Stimulated activated naive CD8-positive, alpha-beta T cell treated with anti-CD3 and anti-CD28 coated beads, Interleukin-15, Interleukin-2, amounts not matched to agents 100 ng/mL and 50 ng/mL, for 24 hours (primary cell): ENCODE measurements around the gene FOSL2.
"Not testable (repeated sequence)": the region's sequence is repeated elsewhere in the genome, so short reads cannot be mapped to it uniquely, and the experiment has no call there.

Experiments used
- H3K27ac Mint-ChIP-seq: one replicate; pipeline ENCODE4 v1.8.0; 2021; ENCODE audit warnings: mild to moderate bottlenecking, mixed read lengths
- H3K27me3 Mint-ChIP-seq: one replicate; pipeline ENCODE4 v1.8.0; 2021; ENCODE audit warnings: mixed read lengths
- H3K36me3 Mint-ChIP-seq: one replicate; pipeline ENCODE4 v1.8.0; 2021; ENCODE audit warnings: low read depth, mixed read lengths
- H3K4me1 Mint-ChIP-seq: one replicate; pipeline ENCODE4 v1.8.0; 2021; ENCODE audit warnings: low read depth, mixed read lengths
- H3K4me3 Mint-ChIP-seq: one replicate; pipeline ENCODE4 v1.8.0; 2021; ENCODE audit warnings: mild to moderate bottlenecking, mixed read lengths
- H3K9me3 Mint-ChIP-seq: one replicate; pipeline ENCODE4 v1.8.0; 2021; ENCODE audit warnings: mixed read lengths

Gene FOSL2

DNA sequence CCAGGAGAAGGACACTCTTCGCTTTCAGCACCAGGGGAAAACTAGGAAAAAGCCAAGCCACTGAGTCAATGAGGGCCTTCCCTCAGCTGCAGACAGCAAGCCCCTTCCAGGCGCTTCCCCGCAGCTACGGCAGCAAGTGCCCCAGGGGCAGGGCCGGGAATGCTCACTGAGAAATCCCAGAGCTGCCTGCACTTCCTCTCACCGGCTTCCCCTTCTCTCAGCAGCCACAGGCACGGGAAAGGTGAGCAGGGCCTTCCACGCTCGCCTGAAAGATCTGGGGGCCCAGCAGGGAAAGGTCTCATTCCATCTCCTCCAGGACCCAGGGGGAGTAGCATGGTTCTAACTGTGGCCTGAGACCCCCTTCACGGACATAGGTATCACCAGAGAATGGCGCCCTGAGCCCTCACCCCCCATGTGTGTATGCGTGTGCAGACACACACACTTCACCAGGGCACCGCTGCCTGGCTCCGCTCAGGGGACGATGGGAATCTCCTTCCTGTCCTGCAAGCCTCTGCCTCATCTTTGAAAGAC lies 29.6 kb upstream of the FOSL2 start:
- Mint-ChIP-seq H3K4me3 (no peak overlapping the region), H3K9me3 (no peaks in the 10 kb centered on the region), H3K27ac (peak overlapping the region; percentile 1), H3K36me3 (peaks cover 5% of the 10 kb centered on the region), H3K27me3 (peaks cover 8% of the 10 kb centered on the region), H3K4me1 (peaks cover 98% of the 10 kb centered on the region)

DNA sequence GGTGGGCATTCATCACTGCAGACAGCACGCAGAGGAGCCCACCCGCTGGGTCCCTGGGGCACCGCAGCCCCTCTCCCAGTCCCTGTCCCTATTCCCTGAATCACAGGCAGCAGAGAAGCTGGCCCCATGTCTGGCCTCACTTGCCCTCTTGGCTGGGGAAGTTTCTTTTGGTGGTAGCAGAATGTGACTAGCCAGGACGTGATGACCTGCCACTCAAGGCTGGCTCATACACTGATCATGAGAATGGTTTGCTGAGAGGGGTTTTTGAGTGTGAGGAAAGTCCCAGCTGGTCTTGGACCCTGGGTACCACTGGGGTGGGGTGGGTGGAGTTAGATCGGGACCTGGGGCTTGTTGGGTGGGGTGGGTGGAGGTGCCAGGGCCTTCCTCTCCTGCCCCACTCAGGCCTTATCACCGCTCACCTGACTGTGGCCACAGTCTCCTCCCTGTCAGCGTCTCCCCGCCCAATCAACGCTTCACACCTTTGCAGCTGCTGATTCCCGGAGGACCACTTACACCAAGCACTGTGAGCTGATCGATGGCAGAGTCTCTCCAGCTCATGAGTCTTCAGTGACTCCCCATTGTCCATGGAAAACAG lies 28.9 kb upstream of the FOSL2 start:
- Mint-ChIP-seq H3K9me3 (no peaks in the 10 kb centered on the region), H3K4me3 (no peak overlapping the region), H3K27me3 (peaks cover 8% of the 10 kb centered on the region), H3K27ac (peak overlapping the region; percentile 31), H3K36me3 (peaks cover 5% of the 10 kb centered on the region), H3K4me1 (peaks cover 91% of the 10 kb centered on the region)

DNA sequence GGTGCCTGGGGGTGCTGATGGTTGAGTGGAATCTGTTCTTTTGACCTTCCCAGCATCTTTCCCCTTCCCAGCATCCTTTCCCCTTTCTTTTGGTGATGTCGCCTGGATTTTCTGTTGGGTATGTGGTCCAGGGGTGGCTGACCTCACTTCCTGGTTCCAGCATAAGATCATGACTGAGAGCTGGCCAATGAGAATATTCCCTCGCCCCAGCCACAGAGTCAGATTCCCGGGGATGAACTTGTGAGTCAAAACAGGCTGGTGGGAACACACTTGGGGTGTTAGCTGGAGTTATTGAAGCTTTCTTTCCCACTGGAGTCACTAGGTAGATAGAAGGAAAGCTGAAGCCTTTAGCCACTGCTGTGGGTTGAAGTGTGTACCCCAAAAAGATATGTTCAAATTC lies 28.0 kb upstream of the FOSL2 start:
- Mint-ChIP-seq H3K27me3 (peaks cover 5% of the 10 kb centered on the region), H3K36me3 (no peaks in the 10 kb centered on the region), H3K27ac (no peak overlapping the region), H3K4me1 (peaks cover 83% of the 10 kb centered on the region), H3K4me3 (no peak overlapping the region), H3K9me3 (no peaks in the 10 kb centered on the region)

DNA sequence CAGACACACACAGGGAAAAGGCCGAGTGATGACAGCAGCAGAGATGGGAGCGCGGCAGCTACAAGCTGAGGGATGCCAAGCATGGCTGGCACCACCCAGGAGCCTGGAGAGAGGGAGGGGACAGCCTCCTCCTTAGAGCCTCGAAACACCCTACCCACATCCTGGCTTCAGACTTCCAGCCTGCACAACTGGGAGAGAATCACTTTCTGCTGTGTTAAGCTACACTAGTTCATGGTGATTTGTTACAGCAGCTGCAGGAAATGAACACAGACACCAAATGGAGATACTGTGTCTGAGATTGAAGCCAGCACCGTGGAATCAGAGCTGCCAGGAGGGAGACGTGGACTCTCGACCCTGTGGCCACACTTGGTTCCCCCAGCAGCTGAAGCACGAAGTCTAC lies 27.5 kb upstream of the FOSL2 start:
- Mint-ChIP-seq H3K27me3 (peaks cover 5% of the 10 kb centered on the region), H3K36me3 (no peaks in the 10 kb centered on the region), H3K4me1 (peaks cover 77% of the 10 kb centered on the region), H3K9me3 (no peaks in the 10 kb centered on the region), H3K4me3 (no peak overlapping the region), H3K27ac (no peak overlapping the region)

DNA sequence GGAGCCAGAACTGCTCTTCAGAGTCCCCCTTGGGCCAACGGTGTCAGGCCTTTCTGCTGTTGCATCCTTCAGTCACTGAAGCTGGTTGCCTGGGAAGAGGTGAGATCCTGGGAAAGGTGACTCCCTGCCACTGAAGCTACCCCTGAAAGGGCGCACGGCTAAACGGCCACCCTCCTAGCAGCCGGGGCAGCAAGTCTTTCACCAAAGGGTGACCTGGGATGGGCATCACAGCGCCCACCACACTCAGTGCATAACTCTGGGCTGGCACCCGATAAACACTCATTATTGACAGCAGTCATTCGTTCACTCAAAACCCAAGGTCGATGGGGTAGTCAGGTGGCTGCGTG lies 26.5 kb upstream of the FOSL2 start:
- H3K27me3 Mint-ChIP-seq = peaks cover 5% of the 10 kb centered on the region
- no peaks in the 10 kb centered on the region for H3K9me3 Mint-ChIP-seq

DNA sequence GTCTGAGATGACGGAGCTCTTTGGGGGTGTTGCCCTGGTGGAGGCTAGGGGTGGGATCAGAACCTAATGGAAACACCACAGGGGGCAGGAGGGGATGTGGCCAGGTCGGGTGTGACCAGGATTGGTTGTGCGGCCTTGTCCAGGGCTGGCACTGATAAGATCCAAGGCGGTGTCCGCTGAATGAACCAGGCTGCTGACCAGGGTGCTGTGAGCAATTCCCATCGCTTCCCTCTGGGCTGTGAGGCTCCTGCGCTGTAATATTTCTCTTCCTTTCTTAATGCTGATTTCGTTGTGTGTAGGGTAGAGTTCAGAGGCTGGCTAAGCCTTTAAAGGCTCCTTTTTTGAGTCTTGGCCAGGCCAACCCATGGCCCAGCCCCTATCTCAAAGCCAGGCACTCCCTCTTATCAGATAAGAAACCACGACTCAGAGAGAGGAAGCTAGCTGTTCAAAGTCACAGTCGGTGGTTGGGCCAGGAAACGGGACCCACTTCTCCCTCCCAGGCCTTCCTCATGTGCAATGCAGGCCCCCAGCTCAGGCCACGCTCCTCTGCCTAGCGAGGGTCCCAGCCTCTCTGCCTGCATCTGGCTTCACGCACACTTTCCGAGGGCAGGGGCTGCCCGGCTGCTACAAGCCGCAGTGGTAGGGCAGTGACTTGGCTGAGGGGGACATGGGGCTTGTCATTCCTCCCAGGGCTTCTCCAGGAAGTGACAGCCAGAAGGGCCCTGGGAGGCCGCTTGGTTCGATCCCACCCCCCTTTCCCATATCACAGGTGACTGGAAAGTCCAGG lies 26.0 kb upstream of the FOSL2 start:
- H3K4me1 Mint-ChIP-seq = peaks cover 65% of the 10 kb centered on the region
- no peaks in the 10 kb centered on the region for H3K9me3 Mint-ChIP-seq
- H3K27ac Mint-ChIP-seq = peak overlapping the region; percentile 78

More for the DNA sequence above, 26.5 kb upstream of the FOSL2 start:
- peak overlapping the region; percentile 35 for H3K4me3 Mint-ChIP-seq
- peaks cover 71% of the 10 kb centered on the region for H3K4me1 Mint-ChIP-seq
- no peaks in the 10 kb centered on the region for H3K36me3 Mint-ChIP-seq
- H3K27ac Mint-ChIP-seq = peak overlapping the region; percentile 78

DNA sequence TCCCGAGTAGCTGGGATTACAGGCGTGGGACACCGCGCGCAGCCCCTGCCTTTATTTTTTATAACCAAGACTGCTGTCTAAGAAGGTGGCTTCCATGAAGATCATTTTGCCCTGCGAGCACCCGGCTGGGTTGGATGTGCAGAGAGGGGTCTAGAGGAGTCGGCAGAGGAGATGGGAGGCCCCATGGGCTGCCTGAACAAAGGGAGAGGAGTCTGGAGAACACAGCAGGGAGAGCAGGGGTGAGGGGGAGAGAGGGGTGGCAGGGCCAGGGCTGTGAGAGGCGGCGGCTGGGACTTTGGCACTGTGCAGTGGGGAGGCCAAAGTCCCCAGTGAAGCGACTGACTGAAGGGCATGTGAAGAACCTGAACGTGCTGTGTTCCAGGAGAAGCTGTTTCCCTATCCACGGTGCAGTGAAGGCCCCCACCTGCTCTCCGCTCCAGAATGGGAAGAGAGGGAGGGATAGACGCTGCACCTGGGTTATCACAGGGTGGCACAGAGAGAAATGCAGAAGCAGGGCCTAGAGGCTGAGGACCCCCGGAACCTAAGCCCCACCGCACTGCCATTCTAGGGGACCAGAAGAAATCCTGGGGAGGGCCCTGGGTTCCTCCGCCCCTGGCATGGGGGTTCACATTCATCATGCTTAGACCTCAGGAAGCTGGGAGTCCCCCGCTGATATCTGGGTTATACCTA lies 24.8 kb upstream of the FOSL2 start:
- peak overlapping the region; percentile 78 for H3K27ac Mint-ChIP-seq

More for the DNA sequence above, 26.0 kb upstream of the FOSL2 start:
- Mint-ChIP-seq H3K4me3 (peak overlapping the region; percentile 35), H3K27me3 (peaks cover 5% of the 10 kb centered on the region), H3K36me3 (no peaks in the 10 kb centered on the region)

DNA sequence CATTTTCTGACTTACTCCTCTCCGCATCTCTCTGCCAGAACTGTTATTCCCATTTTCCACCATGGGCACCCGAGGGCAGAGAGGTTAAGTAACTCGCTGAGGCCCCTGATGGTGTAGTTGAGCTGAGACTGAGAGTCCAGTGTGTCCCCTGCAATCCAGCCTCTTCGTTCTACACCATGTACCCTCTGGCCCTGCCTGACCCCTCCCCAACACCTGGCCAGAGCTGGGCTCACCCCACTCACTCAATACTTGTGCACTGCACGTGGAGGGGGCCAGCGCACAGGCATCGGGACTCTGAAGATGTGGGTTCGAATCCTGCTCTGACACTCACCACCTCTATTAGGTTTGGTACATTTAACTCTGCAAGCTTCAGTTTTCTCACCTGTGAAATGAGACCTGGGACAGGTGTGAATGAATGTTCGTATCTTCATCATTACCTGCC lies 24.3 kb upstream of the FOSL2 start:
- H3K27me3 Mint-ChIP-seq = no peaks in the 10 kb centered on the region
- no peak overlapping the region for H3K27ac Mint-ChIP-seq
- no peaks in the 10 kb centered on the region for H3K9me3 Mint-ChIP-seq
- peaks cover 48% of the 10 kb centered on the region for H3K4me1 Mint-ChIP-seq
- H3K36me3 Mint-ChIP-seq = no peaks in the 10 kb centered on the region
- no peak overlapping the region for H3K4me3 Mint-ChIP-seq

More for the DNA sequence above, 24.8 kb upstream of the FOSL2 start:
- Mint-ChIP-seq H3K4me1 (peaks cover 54% of the 10 kb centered on the region), H3K9me3 (no peaks in the 10 kb centered on the region), H3K4me3 (no peak overlapping the region), H3K36me3 (no peaks in the 10 kb centered on the region), H3K27me3 (no peaks in the 10 kb centered on the region)

DNA sequence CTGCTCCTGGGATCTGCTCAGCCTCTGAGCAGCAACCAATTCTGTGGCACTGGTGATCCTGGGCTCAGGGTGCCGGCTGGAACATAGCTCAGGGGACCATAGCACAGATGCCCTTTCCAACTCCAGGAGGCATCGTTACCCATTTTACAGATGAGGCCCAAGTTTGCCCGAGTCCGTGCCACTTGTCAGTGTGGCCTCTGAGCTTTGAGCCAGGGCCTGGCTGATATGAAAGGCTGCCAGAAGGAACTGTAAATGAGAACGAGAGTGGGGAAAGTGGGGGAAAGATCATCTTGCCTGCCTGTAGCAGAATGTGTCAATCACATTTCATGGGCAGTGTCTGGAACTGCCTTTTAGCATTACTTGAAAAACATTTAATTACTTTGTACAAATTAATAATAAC lies 23.3 kb upstream of the FOSL2 start:
- Mint-ChIP-seq H3K27me3 (no peaks in the 10 kb centered on the region), H3K36me3 (no peaks in the 10 kb centered on the region), H3K27ac (no peak overlapping the region), H3K9me3 (no peaks in the 10 kb centered on the region), H3K4me1 (peaks cover 40% of the 10 kb centered on the region), H3K4me3 (no peak overlapping the region)

DNA sequence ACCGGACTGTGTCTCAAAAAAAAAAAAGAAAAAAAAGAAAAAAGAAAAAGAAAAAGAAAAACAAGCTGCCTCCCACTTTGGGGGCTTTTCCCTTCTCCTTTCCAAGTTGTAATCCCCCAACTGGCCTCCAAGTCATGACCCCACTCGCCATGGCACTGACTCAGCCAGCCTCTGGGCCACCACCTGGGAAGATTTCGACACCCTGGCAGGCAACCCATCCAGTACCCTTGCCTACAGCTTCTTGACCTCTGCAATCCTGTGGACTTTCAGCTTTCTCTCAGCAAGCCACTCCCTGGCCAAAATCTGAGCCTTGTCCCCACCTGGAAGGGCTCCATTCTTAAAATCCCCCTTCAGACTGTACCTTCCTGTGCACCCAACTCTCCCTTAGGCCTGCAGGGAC lies 22.3 kb upstream of the FOSL2 start:
- no peaks in the 10 kb centered on the region for H3K9me3 Mint-ChIP-seq
- peaks cover 30% of the 10 kb centered on the region for H3K4me1 Mint-ChIP-seq
- H3K36me3 Mint-ChIP-seq = no peaks in the 10 kb centered on the region
- no peak overlapping the region for H3K27ac Mint-ChIP-seq
- no peak overlapping the region for H3K4me3 Mint-ChIP-seq
- H3K27me3 Mint-ChIP-seq = no peaks in the 10 kb centered on the region

DNA sequence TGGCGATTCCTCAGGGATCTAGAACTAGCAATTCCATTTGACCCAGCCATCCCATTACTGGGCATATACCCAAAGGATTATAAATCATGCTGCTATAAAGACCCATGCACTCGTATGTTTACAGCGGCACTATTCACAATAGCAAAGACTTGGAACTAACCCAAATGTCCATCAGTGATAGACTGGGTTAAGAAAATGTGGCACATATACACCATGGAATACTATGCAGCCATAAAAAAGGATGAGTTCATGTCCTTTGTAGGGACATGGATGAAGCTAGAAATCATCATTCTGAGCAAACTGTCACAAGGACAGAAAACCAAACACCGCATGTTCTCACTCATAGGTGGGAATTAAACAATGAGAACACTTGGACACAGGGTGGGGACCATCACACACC lies 20.9 kb upstream of the FOSL2 start:
- H3K27me3 Mint-ChIP-seq, H3K4me3 Mint-ChIP-seq, H3K36me3 Mint-ChIP-seq, H3K9me3 Mint-ChIP-seq, H3K27ac Mint-ChIP-seq: not testable (repeated sequence)
- H3K4me1 Mint-ChIP-seq = peaks cover 17% of the 10 kb centered on the region

DNA sequence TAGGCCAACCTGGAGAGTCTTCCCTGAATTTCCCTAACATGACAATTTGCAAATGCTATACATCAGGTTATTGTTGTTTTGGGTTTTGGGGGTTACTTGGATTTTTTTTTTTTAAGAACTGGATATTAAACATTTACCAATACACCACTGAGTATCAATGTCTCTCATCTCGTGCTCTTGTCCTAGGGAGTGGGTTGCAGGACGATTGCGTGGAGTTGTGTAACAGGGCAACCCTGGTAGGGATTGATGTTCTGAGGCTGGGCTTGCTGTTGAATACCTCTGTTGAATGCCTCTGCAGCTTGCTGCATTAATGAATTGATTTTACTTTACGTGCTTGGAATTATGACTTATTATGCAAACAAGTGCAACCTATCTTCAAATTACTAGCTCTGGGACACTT lies 18.8 kb upstream of the FOSL2 start:
- H3K27me3 Mint-ChIP-seq = no peaks in the 10 kb centered on the region
- no peaks in the 10 kb centered on the region for H3K36me3 Mint-ChIP-seq
- peaks cover 11% of the 10 kb centered on the region for H3K4me1 Mint-ChIP-seq
- H3K9me3 Mint-ChIP-seq = no peaks in the 10 kb centered on the region
- H3K27ac Mint-ChIP-seq = no peak overlapping the region
- no peak overlapping the region for H3K4me3 Mint-ChIP-seq

DNA sequence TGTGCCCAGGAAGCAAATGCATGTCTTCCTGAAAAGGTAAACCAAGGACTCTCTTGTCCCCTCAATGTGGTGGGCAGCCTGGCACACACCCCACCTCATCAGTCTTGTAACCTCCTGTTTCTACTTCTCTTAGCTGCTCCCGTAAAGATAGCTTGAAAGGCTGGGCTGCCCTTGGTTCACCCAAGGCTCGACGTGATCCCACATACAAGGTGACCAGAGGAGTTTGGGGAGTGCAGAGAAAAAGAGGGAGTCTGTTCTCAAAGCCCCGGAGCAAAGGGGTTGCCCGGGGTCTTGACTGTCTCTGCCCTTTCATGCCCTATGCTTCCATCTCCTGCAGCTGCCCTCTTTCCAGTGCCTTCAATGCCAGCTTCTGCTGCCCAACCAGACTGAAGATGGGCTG lies 18.3 kb upstream of the FOSL2 start:
- no peaks in the 10 kb centered on the region for H3K9me3 Mint-ChIP-seq
- H3K36me3 Mint-ChIP-seq = no peaks in the 10 kb centered on the region
- no peaks in the 10 kb centered on the region for H3K27me3 Mint-ChIP-seq
- H3K27ac Mint-ChIP-seq = no peak overlapping the region
- H3K4me1 Mint-ChIP-seq = peaks cover 16% of the 10 kb centered on the region
- H3K4me3 Mint-ChIP-seq = no peak overlapping the region

DNA sequence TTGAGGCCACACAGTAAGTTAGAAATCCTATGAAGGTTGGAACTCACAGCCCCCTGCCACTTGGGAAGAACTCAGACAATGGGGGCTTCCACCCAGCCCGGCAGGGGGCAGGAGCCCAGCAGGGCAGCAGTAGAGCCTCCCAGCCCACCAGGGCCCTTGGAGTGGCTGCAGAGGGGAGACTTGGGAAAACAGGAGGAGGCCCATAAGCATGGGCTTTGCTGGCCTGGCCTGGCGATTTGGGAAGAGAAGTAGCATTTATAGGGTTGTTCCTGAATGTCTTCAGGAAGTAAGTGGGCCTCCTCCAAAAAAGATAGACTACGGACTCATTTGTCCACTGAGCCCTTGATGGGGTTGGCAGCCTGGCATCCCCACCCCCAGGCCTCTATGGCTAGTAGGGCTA lies 17.4 kb upstream of the FOSL2 start:
- Mint-ChIP-seq H3K27me3 (no peaks in the 10 kb centered on the region), H3K4me1 (peaks cover 24% of the 10 kb centered on the region), H3K27ac (no peak overlapping the region), H3K9me3 (no peaks in the 10 kb centered on the region), H3K36me3 (no peaks in the 10 kb centered on the region), H3K4me3 (no peak overlapping the region)
